Measurements from ENCODE around the gene PPP2R5D.

The PPP2R5D gene

DNA sequence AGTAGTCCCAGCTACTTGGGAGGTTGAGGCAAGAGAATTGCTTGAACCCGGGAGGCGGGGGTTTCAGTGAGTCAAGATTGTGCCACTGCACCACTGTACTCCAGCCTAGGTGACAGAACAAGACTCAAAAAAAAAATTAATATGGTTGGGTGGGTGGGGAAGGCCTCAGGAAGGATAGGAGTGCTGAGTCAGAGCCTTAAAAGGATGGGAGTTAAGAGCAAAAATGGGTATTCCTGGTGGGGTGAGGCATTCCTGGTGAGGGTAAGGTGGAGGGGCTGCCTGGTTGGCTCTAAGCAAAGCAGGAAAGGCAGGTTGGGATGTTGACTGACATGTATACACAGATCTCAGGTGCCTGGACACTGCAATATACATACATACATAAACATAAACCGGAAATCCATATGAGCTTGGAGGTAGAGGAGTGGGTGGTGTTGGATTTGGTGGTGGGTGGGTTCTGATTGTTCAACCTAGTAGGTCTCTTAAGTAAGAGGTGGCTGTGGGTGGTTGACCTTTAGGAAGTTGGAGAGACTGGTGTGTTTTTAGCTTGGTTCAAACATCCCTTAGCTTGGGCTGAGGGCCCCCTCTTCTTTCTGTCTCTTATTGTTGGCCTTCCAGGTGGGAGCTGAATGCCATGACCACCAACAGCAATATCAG is 35.8 kb downstream of the PPP2R5D start:
- no peak overlapping the region for H2AFZ ChIP-seq (ENCODE audit: low read length)
- no peaks in the 10 kb centered on the region for H3K9me2 ChIP-seq (replicated peaks; ENCODE audit: low read depth, low read length)
- H3K36me3 ChIP-seq (ENCODE audit: insufficient read depth, low read length) = peaks cover 14% of the 10 kb centered on the region; the same call in 1 of the 2 replicates
- H3K9me3 ChIP-seq (ENCODE audit: insufficient read depth, low read depth, low read length) = no peaks in the 10 kb centered on the region
- peaks cover 39% of the 10 kb centered on the region for H3K4me1 ChIP-seq (ENCODE audit: insufficient read depth, low read length, poor library complexity, severe bottlenecking)
- no peaks in the 10 kb centered on the region for H3K27me3 ChIP-seq (ENCODE audit: insufficient read depth, low read length, poor library complexity, severe bottlenecking)
- TF ChIP-seq EZH2phosphoT487 (IDR thresholded peaks at IDR 0.05; ENCODE audit: borderline replicate concordance) = no peak
- TF ChIP-seq, protein P1, sequence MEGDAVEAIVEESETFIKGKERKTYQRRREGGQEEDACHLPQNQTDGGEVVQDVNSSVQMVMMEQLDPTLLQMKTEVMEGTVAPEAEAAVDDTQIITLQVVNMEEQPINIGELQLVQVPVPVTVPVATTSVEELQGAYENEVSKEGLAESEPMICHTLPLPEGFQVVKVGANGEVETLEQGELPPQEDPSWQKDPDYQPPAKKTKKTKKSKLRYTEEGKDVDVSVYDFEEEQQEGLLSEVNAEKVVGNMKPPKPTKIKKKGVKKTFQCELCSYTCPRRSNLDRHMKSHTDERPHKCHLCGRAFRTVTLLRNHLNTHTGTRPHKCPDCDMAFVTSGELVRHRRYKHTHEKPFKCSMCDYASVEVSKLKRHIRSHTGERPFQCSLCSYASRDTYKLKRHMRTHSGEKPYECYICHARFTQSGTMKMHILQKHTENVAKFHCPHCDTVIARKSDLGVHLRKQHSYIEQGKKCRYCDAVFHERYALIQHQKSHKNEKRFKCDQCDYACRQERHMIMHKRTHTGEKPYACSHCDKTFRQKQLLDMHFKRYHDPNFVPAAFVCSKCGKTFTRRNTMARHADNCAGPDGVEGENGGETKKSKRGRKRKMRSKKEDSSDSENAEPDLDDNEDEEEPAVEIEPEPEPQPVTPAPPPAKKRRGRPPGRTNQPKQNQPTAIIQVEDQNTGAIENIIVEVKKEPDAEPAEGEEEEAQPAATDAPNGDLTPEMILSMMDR (conservative IDR thresholded peaks at IDR 0.05; ENCODE audit: low read length) = no peak
- H3K9ac ChIP-seq (ENCODE audit: low read depth, low read length, poor library complexity, severe bottlenecking) = peak overlapping the region; percentile 80
- H3K4me2 ChIP-seq (ENCODE audit: low read depth, low read length, poor library complexity, severe bottlenecking) = peak overlapping the region; percentile 94
- peaks cover 23% of the 10 kb centered on the region for H4K20me1 ChIP-seq (ENCODE audit: insufficient read depth, low read length, poor library complexity, severe bottlenecking)
- H3K79me2 ChIP-seq (ENCODE audit: insufficient read depth, low read length) = peaks cover 71% of the 10 kb centered on the region
- H3F3A ChIP-seq (ENCODE audit: low read depth) = no peaks in the 10 kb centered on the region
- peak overlapping the region; percentile 90 for H3K4me3 ChIP-seq (ENCODE audit: low read length, poor library complexity, severe bottlenecking)

DNA sequence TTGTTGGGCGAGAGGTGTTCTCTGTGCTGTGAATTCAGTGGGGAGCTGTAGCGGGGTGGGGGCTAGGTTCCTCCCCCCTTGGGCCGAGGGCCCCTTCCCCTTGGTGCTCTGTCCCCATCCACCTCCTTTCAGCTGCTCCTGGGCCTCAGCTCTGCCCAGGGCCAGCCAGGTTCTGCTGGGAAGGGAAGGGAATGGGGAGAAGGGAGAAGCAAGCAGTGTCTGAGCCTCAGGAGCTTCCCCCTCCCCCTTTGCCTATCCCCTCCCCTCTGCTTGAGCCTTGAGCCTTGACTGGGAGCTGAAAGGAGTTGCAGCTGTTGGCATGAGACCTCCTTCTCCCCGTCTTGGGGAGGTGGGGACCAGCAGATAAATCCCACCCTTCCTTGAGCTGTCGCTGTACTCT is 36.5 kb downstream of the PPP2R5D start:
- Histone ChIP-seq H3K36me3 (ENCODE audit: insufficient read depth, low read length) (peaks cover 15% of the 10 kb centered on the region; the same call in 1 of the 2 replicates), H3K4me2 (ENCODE audit: low read depth, low read length, poor library complexity, severe bottlenecking) (peak overlapping the region; percentile 94)

DNA sequence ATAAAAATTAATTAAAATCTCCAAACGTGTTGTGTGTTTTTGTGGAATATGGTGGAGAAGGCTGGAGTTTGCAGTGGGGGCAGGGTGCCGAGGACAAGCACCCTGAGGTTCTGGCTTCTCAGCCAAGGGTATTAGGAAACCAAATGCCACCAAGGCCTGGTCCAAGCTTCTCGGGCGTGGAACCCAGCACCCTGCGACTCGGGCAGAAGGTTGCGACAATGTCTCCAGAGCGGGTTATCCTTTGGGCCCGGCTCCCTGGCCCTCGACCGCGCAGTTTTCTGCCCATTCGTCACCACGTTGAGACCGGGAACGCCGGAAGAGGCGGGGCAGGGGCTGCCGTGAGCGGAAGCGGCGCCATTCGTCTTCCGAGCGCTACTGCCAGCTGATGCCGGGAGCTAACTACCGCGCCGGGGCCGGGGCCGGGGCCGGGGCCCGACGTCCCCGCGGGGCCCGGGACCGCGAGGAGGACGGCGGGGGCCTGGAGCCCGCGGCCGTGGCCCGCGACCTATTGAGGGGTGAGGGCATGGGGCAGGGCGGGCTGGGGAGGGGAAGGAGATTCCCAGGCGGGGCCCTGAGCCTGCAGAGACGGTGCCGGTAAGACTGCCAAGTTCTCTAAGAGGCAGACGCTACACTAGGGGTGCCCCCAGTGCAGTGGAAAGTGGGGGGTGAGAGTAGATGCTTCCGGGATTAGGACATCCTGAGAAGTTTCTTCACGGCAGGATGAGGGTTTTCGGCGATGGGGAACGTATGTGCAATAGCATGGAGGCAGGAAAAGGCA is 37.1 kb downstream of the PPP2R5D start, which contains the start of gene RRP36:
Gene RRP36 (plus strand): TSS at position 354 of the 778 bp plus-strand sequence. CDS start 32 bp downstream, at position 386.
- H3K4me1 ChIP-seq (ENCODE audit: insufficient read depth, low read length, poor library complexity, severe bottlenecking) = peaks cover 28% of the 10 kb centered on the region
- peaks cover 58% of the 10 kb centered on the region for H3K79me2 ChIP-seq (ENCODE audit: insufficient read depth, low read length)
- H3K9me3 ChIP-seq (ENCODE audit: insufficient read depth, low read depth, low read length) = no peaks in the 10 kb centered on the region
- H2AFZ ChIP-seq (ENCODE audit: low read length) = peak within 1 kb of the TSS; percentile 53
- H3F3A ChIP-seq (ENCODE audit: low read depth) = no peaks in the 10 kb centered on the region
- TF ChIP-seq, protein P1 (conservative IDR thresholded peaks at IDR 0.05; ENCODE audit: low read length) = no peak
- TF ChIP-seq EZH2phosphoT487 (IDR thresholded peaks at IDR 0.05; ENCODE audit: borderline replicate concordance) = no peak
- peaks cover 17% of the 10 kb centered on the region; the same call in 1 of the 2 replicates for H3K36me3 ChIP-seq (ENCODE audit: insufficient read depth, low read length)
- H4K20me1 ChIP-seq (ENCODE audit: insufficient read depth, low read length, poor library complexity, severe bottlenecking) = peaks cover 23% of the 10 kb centered on the region
- H3K4me2 ChIP-seq (ENCODE audit: low read depth, low read length, poor library complexity, severe bottlenecking) = peak within 1 kb of the TSS; percentile 94
- H3K9ac ChIP-seq (ENCODE audit: low read depth, low read length, poor library complexity, severe bottlenecking) = peak within 1 kb of the TSS; percentile 80
- no peaks in the 10 kb centered on the region for H3K27me3 ChIP-seq (ENCODE audit: insufficient read depth, low read length, poor library complexity, severe bottlenecking)
- H3K4me3 ChIP-seq (ENCODE audit: low read length, poor library complexity, severe bottlenecking) = peak within 1 kb of the TSS; percentile 90
- no peaks in the 10 kb centered on the region for H3K9me2 ChIP-seq (replicated peaks; ENCODE audit: low read depth, low read length)

More for the DNA sequence above, 36.5 kb downstream of the PPP2R5D start:
- H3K9me2 ChIP-seq (replicated peaks; ENCODE audit: low read depth, low read length) = no peaks in the 10 kb centered on the region
- H3K9ac ChIP-seq (ENCODE audit: low read depth, low read length, poor library complexity, severe bottlenecking) = peak overlapping the region; percentile 80
- TF ChIP-seq EZH2phosphoT487 (IDR thresholded peaks at IDR 0.05; ENCODE audit: borderline replicate concordance) = no peak
- TF ChIP-seq, protein P1 (conservative IDR thresholded peaks at IDR 0.05; ENCODE audit: low read length) = no peak
- peaks cover 64% of the 10 kb centered on the region for H3K79me2 ChIP-seq (ENCODE audit: insufficient read depth, low read length)
- peaks cover 34% of the 10 kb centered on the region for H3K4me1 ChIP-seq (ENCODE audit: insufficient read depth, low read length, poor library complexity, severe bottlenecking)
- H3F3A ChIP-seq (ENCODE audit: low read depth) = no peaks in the 10 kb centered on the region
- peak overlapping the region; percentile 53 for H2AFZ ChIP-seq (ENCODE audit: low read length)
- peaks cover 23% of the 10 kb centered on the region for H4K20me1 ChIP-seq (ENCODE audit: insufficient read depth, low read length, poor library complexity, severe bottlenecking)
- H3K27me3 ChIP-seq (ENCODE audit: insufficient read depth, low read length, poor library complexity, severe bottlenecking) = no peaks in the 10 kb centered on the region
- H3K4me3 ChIP-seq (ENCODE audit: low read length, poor library complexity, severe bottlenecking) = peak overlapping the region; percentile 90
- H3K9me3 ChIP-seq (ENCODE audit: insufficient read depth, low read depth, low read length) = no peaks in the 10 kb centered on the region
